Measurements from ENCODE around the gene CKAP4.
"Not testable (repeated sequence)": the region's sequence is repeated elsewhere in the genome, so short reads cannot be mapped to it uniquely, and the experiment has no call there.

Gene CKAP4

GRCh38 chr12:106247674-106248311 is at the start of gene CKAP4:
CKAP4 (minus strand) TSS chr12:106248020; CDS start chr12:106247851, 169 bp downstream.
- DNase-seq (ENCODE audit: low read depth in 2 of 2) = peak; percentile 67 to 72

GRCh38 chr12:106297075-106297474 is 49.3 kb upstream of the CKAP4 start:
- no peak for DNase-seq (ENCODE audit: low read depth in 2 of 2)

GRCh38 chr12:106296179-106296877 is 48.5 kb upstream of the CKAP4 start:
- DNase-seq (ENCODE audit: low read depth in 2 of 2) = no peak

- no peak for DNase-seq (ENCODE audit: low read depth in 2 of 2)
Measured at GRCh38 chr12:106292339-106292738, 44.5 kb upstream of the CKAP4 start.

GRCh38 chr12:106291342-106291741 is 43.5 kb upstream of the CKAP4 start:
- DNase-seq (ENCODE audit: low read depth in 2 of 2) = no peak

- DNase-seq (ENCODE audit: low read depth in 2 of 2) = no peak
Measured at GRCh38 chr12:106290666-106291065, 42.8 kb upstream of the CKAP4 start.

- DNase-seq (ENCODE audit: low read depth in 2 of 2) = no peak
Measured at GRCh38 chr12:106289196-106289681, 41.4 kb upstream of the CKAP4 start.

- peak; percentile 86 to 87 for DNase-seq (ENCODE audit: low read depth in 2 of 2)
Measured at GRCh38 chr12:106288494-106289195, 40.8 kb upstream of the CKAP4 start.

GRCh38 chr12:106288101-106288493 is 40.3 kb upstream of the CKAP4 start:
- DNase-seq (ENCODE audit: low read depth in 2 of 2) = peak in 1 of 2 experiments; percentile 42

- DNase-seq (ENCODE audit: low read depth in 2 of 2) = no peak
Measured at GRCh38 chr12:106287364-106287763, 39.5 kb upstream of the CKAP4 start.

- DNase-seq (ENCODE audit: low read depth in 2 of 2) = not testable (repeated sequence)
Measured at GRCh38 chr12:106286576-106287162, 38.8 kb upstream of the CKAP4 start.

- DNase-seq (ENCODE audit: low read depth in 2 of 2) = no peak
Measured at GRCh38 chr12:106285982-106286381, 38.2 kb upstream of the CKAP4 start.

GRCh38 chr12:106284358-106285105 is 36.7 kb upstream of the CKAP4 start:
- DNase-seq (ENCODE audit: low read depth in 2 of 2) = no peak

GRCh38 chr12:106282457-106283097 is 34.8 kb upstream of the CKAP4 start:
- no peak for DNase-seq (ENCODE audit: low read depth in 2 of 2)

- DNase-seq (ENCODE audit: low read depth in 2 of 2) = no peak
Measured at GRCh38 chr12:106281804-106282203, 34.0 kb upstream of the CKAP4 start.

- DNase-seq (ENCODE audit: low read depth in 2 of 2) = no peak
Measured at GRCh38 chr12:106281056-106281782, 33.4 kb upstream of the CKAP4 start.

GRCh38 chr12:106280106-106280505 is 32.3 kb upstream of the CKAP4 start:
- no peak for DNase-seq (ENCODE audit: low read depth in 2 of 2)

GRCh38 chr12:106276032-106276740 is 28.4 kb upstream of the CKAP4 start:
- no peak for DNase-seq (ENCODE audit: low read depth in 2 of 2)

- no peak for DNase-seq (ENCODE audit: low read depth in 2 of 2)
Measured at GRCh38 chr12:106275458-106275857, 27.6 kb upstream of the CKAP4 start.
